Measurements from ENCODE around the gene LIMK2.
A peak's percentile ranks its signal among the peaks of the same experiment; 100 is the strongest.
"Not testable (repeated sequence)": the region's sequence is repeated elsewhere in the genome, so short reads cannot be mapped to it uniquely, and the experiment has no call there.

LIMK2 gene

DNA sequence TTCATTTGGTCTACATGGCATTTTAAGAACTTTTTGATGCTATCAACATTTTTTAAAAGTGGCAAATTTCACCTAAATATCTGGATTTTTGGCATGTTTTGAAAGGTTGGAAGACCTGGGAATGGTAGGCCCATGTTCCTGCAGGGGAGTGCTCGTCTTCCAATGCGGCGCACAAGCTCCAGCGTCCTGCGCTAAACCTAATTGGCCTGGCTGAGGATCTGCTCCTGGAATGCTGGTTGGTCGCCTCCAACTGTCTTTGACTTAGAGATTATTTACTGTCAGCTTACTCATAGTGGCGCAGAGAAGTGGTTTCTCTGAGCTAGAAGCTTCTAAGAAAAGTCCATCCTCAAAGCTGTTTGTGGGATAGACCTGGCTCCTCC lies 626 bp upstream of the LIMK2 start:
- DNase-seq (ENCODE audit: low read depth) = no peak

DNA sequence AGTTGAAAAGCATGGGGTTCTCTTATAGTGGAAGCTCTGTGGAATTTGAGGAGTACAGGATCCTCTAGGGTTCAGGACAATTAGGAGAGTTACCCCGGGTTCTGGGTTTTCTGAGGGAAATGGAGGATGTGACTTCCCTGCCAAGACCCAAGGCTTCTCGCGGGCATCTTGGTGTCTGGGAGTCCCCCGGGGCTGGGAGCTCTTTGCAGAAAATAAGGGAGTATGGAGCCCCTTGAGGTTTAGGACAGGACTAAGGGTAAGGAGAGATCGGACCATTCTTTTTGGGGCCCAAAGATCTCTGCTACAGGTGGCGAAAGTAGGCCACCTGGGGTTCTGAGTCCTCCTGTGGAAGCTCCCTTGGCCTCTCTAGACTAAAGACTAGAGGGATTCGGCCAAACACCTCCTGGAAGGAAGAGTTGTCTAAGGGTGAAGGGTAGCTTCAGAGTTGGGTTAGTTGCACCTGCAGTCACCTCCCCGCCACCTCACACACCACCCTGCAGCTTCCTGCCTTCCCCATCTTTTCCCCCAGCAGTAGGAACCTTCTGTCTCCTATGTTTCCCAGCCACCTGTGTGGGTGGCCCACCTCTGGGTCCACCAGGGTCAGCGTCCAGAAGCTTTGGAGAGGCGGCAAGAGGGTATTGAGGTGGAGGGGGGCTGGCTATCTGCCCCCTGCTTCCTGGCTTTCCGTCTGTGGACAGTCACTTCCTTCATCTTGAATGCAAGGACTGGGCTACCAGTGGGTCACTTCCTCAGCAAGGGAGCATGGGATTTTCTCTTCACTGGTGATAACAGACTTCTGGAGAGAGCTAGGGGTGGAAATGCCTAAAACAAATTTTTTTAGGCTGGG lies 908 bp downstream of the LIMK2 start:
- DNase-seq (ENCODE audit: low read depth) = no peak

DNA sequence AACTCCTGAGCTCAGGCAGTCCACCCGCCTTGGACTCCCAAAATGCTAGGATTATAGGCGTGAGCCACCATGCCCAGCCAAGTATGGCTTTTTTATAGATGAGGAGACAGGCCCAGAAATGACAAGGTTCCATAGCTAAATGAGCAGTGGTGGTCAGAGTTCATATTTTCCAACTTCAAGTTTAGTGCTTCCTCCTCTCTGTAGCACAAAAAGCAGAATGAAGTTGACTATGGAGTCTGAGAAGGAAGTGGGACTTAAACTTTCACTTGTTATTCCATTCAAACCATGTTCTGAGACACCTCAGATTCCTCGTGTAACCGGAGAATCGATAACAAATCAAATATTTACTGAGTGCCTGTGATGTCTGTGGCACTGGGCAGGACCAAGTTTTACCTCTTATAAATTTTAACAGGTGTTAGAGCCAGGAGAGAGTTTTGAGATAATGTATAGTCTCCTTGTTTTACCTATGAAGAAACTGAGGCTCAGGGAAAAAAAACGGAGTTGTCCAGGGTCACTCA lies 3.0 kb downstream of the LIMK2 start:
- no peak for DNase-seq (ENCODE audit: low read depth)

DNA sequence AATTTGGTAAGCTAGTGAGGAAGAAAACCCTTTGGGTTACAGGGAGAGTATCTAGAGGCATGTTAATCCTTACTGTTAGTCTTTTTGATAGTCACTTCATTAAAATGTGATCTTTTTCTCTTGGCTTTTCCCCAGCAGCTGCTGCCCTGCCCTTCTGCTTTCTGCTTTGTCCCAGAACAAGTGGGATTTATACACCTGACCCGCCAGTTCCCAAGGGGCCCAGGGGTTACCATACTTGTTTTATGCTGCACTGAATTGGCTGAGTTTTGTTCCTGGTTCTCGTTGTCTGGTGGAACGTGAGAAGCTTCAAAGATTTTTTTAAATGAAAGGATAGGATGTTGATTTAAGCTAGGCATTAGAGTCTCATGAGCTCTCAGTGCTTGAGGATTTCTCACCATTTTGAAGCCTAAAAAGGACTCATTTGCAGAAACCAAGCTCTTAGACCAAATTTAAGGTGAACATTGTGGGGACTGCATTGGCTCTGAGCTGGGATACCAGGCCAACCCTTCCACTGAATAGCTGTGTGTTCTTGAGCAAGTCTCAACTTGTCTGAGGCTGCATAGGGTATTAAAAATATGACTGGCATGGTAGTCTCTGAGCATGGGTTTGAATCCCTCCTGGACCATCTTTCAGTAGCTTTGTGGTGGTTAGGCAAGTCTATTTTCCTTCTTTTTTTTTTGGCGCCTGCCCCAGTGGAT lies 6.6 kb downstream of the LIMK2 start:
- no peak for DNase-seq (ENCODE audit: low read depth)

DNA sequence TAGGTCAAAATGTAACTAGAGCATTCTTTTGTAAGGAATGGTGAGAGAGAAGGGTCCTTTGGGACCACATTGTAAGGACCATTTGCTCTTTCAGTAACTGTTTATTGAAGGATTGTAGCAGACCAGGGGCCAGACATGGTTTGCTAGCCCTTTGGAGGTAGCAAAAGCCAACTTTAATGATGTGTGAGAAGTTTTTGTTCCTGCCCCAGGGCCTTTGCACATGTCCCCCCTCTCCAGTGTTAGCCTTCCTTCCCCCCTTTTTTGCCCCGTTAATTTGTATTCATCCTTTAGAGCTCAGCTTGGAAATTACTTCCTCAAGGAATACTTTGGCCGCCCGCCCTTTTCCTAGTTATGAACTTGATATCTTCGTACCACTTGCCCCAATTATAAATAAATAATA lies 9.0 kb downstream of the LIMK2 start:
- no peak for DNase-seq (ENCODE audit: low read depth)

DNA sequence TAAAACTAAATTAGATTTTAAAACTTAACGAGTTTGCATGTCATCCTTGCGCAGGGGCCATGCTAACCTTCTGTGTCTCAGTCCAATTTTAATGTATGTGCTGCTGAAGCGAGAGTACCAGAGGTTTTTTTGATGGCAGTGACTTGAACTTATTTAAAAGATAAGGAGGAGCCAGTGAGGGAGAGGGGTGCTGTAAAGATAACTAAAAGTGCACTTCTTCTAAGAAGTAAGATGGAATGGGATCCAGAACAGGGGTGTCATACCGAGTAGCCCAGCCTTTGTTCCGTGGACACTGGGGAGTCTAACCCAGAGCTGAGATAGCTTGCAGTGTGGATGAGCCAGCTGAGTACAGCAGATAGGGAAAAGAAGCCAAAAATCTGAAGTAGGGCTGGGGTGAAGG lies 10.6 kb downstream of the LIMK2 start:
- DNase-seq (ENCODE audit: low read depth) = no peak

DNA sequence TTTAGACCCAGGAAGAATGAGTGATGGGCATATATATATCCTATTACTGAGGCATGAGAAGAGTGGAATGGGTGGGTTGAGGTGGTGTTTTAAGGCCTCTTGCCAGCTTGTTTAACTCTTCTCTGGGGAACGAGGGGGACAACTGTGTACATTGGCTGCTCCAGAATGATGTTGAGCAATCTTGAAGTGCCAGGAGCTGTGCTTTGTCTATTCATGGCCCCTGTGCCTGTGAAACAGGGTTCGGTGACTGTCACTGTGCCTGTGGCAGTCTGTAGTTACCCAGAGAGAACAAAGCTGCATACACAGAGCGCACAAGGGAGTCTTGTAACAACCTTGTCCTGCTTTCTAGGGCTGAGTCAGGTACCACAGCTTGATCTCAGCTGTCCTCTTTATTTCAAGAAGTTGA lies 11.7 kb downstream of the LIMK2 start:
- no peak for DNase-seq (ENCODE audit: low read depth)

DNA sequence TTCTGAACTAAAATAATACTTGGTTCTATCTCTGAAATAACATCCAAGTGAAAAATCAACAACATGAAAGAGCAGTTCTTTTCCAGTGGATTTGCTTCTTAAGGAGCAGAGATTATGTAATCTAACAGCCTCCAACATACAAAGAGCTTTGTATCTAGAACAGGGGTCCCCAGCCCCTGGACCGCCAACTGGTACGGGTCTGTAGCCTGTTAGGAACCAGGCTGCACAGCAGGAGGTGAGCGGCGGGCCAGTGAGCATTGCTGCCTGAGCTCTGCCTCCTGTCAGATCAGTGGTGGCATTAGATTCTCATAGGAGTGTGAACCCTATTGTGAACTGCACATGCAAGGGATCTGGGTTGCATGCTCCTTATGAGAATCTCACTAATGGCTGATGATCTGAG lies 12.6 kb downstream of the LIMK2 start:
- not testable (repeated sequence) for DNase-seq (ENCODE audit: low read depth)

DNA sequence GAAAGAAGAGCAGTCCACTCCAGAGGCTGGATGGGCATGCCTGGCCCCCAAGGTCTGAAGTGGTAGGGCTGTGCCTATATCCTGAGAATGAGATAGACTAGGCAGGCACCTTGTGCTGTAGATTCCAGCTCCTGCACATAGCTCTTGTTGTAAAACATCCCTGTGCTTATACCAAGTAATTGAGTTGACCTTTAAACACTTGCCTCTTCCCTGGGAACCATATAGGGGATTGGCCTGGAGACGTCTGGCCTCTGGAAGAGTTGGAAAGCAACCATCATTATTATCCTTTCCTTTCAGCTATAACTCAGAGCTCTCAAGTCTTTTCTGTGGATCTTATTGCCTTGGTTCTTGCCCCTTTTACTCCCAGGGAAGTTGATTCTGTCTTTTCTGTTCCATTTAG lies 15.1 kb downstream of the LIMK2 start:
- DNase-seq (ENCODE audit: low read depth) = no peak

DNA sequence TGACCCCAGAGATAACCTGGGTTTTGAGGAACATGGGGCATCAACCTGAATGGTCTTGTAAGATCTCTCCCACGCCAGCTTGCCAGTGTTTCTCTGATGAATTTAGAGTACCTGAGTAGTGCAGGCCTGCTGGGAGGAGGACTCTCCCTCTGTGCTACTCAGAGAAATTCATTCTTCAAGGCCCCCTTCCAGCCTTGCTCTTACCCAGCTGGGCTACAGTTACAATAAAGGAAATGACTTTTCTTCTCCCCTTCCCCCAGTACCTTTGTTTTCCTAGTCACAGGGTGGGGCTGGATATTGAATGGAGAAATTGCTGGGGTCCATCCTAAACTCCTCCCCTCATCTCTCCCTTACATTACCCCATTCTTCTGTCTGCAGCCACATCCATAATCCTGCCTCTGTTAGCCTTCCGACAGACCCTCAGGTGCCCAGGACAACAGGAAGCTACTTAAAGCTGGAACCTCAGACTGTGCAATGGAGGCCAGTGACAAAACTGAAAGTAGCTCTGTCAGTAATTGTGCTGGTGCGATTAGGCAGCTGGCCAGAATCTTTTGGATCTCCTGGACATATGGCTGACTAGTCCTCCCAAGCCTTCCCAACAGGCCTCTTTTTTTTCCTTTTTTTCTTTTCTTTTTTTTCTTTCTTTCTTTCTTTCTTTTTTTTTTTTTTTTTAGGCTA lies 17.4 kb downstream of the LIMK2 start:
- DNase-seq (ENCODE audit: low read depth) = peak; percentile 23

DNA sequence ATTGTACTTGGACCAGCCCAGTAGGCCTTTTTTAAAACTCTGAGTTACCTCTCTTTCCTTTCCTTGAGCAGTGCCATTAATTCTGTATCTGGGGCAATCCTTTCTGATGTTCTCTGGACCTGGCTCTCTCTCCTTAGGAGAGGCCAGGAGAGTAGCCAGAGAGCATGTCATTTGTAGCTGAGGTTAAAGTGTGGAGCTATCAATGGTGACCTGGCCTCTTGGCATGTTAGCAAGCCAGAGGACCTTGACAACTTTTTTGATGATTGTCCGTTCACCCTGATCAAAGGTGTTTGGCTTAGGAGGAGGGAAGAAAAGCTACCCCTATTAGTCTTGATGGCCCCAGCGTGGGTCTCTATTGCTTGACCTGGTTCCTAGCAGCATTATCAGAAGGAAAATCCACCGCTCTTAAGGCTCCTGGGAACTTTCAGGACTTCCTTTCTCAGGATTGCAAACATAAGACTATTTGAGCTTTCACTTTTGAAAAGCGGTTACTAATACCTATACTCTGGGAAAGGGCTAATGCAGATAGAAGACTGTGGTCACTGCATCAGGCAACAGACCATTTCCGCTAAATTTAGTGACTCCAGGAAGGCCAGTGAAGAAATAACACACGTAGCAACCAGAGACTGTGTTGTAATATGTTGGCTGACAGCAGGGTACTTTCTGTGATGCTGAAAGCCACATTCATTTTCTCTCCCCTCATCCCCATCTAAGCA lies 18.2 kb downstream of the LIMK2 start:
- peak; percentile 71 for DNase-seq (ENCODE audit: low read depth)

DNA sequence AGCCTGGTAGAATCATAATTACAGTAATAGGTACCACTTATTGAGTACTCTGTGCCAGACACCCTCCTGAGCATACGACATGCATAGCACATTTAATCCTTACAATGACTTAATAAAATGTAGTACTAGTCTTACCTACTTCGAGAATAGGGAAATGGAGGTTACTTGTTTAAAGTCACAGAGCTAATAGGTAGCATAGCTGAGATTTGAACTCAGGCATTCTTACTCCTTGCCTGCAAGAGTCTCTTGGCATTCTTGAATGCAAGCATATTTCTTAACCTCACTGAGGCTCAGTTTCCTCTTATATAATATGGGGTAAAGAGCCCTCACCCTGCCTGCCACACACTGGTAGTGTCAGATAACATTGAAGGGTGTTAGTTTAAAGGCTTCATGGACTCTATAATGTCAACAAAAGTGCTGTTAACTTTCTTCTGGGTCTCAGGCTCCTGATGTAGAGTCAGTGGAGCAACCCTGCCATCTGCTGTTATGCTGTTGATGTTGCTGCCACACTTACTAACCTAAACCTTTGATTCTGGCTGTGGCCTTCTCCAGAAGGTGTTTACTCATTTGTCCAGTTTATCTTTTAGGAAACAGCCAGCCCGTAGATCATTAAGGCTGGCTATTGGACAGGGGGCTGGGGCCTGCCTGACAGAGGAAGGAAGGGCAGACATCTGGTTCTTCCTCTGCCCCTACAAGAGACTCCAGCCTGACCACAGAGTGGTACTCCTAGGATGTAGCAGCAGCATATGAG lies 18.9 kb downstream of the LIMK2 start:
- peak; percentile 74 for DNase-seq (ENCODE audit: low read depth)

DNA sequence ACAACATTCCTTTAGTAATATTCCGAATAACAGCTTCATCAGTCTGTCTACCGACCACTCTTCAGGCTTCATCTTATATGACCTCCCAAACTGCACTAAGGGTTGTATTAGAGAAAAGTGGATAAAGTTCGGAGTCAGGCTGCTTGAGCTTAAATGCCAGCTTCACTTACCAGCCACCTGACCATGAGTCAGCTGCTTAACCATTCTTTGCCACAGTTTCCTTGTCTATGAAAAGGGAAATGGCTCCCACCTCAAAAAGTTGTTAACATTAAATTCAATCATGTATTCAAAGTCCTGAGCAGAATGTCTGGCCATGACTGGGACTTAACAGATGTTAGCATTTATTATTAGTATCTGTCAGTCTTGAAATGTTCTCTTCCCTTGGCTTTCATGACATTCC lies 20.9 kb downstream of the LIMK2 start:
- no peak for DNase-seq (ENCODE audit: low read depth)

DNA sequence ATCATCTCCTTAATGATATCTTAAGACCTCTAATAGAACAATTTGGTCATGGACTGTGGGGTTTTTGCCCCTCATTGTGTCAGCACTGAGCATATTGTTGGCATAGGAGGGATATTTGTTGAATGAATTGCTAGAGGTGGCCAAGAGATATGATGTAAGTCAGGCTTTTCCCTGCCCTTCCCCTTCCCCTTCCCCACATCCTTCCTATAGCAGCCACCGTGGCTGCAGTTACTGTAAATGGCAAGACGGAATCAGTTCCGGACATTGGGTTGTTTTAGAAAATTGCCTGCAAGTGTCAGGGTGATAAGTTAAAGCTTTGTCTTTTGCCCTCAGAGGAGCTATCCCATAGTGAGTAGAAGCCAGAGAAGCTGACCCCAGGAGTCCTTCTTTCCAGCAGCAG lies 23.0 kb downstream of the LIMK2 start:
- DNase-seq (ENCODE audit: low read depth) = no peak

DNA sequence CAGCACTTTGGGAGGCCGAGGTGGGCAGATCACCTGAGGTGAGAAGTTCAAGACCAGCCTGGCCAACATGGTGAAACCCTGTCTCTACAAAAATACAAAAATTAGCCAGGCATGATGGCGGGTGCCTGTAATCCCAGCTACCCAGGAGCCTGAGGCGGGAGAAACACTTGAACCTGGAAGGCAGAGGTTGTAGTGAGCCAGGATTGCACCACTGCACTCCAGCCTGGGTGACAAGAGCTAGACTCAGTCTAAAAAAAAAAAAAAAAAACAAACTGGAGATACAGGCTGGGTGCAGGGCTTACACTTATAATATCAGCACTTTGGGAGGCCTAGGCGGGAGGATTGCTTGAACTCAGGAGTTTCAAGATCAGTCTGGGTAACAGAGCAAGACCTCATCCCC lies 23.9 kb downstream of the LIMK2 start:
- DNase-seq (ENCODE audit: low read depth) = not testable (repeated sequence)

DNA sequence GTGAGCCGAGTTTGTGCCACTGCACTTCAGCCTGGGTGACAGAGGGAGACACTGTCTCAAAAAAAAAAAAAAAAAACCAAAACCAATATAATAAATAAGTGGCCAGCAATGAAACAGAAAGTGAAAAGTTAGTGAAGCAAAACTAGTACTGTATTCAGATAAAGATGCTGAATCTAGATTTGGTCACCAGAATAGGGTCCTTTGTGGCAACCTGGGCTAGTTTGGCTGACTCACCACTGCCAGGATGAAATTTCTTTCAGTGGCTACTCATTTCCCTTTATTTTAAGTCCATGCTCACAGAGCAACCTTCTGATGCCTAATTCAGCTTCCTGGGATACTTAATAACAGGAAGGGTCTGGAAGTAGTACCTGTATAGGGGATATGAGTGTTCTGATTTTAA lies 26.0 kb downstream of the LIMK2 start:
- DNase-seq (ENCODE audit: low read depth) = no peak

DNA sequence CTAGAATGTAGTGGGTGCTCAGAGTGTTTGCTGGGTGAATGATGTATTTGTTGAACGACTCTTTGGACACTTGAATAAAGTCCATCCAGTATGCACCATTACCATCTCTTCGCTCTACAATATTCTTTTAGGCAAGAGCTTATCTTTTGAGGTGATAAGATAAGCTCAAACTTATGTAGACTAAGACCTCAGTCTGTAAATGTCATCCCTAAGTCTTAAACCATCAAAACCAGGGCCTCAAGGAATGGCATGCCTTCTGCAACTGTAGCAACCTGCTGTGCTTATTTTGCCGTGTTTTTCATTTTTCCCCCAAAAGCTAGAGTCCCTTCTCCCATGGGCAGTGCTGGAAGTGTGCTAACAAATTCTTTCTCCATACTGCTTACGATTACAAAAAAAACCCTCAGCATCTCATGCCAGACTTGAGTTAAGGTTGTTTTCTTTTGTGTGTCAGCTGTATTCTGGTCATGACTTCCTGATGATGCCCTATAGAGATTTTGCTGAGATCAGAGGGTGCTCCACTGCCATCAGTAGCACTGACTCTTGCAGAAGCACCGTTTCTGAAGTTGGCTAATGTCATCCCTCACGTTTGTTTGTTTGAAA lies 27.8 kb downstream of the LIMK2 start:
- DNase-seq (ENCODE audit: low read depth) = peak; percentile 13

DNA sequence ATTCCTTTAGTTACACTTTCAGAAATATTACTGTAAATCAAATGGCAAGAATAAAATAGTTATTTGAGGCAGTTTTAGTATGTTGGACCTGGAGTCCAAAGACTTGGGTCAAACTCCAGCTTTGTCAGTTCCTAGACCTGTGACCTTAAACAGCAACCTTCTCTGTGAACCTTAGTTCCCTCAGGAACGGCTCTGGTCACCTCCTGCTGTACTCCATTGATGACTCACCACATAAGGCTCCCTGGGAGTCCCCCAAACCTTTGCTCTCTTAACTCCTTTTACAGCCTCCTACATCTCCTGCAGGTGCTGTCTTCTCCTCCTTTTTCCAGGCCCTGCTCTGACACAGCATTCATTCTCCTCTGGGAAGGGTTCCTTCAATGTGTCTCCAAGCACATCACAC lies 29.1 kb downstream of the LIMK2 start:
- DNase-seq (ENCODE audit: low read depth) = no peak

DNA sequence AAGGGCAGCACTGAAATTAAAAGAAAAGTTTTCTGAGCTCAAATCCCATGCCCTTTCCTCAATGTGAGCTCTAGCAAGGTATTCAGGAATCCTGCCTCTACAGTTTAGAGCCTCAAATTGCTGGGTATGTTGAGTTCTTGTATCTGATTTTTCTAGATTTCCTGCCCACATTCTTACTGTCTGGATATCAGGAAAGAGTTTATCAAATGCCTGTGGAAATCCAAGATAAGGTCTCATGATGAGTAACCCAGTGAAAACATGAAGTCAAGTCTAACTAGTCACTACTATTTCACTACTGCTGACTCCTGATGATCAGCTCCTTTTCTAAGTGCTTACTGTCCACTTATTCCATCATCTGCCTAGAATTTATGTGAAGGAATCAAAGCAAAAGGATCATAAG lies 29.8 kb downstream of the LIMK2 start:
- no peak for DNase-seq (ENCODE audit: low read depth)

DNA sequence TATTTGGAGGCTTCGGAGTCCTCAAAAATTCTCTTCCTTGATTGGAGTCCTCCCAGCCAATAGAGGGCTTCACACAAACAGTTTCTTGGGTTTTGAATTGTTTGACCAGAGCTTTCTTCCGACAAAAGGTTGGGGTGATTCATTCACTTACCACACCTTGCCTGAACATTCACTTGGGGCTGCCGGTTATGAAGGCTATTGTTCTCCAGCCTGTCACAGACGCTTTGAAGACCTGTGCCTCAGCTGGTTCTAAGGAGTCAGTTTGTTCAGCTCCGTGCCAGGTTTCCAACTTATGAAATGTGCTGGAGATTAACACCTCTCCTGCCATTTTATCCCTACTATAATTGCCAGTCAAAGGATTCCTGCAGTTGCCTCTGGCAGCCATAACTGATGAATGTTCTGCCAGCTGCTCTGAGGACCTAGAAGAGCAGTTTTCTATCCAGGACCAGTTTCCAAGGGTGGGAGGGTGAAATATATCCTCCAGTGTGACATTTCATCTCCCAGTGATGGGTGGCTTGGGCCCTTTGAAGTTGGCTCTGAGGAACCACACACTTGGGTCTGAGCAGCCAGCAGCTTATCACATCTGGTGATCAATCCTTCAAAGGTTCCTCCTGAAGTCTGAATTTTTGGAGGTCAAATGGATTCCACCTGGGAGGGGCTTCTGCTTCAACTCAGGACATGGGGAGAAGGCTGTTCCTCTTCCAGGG lies 31.4 kb downstream of the LIMK2 start:
- no peak for DNase-seq (ENCODE audit: low read depth)
